Measurements from ENCODE around the gene GRIN3A. TPM values are rescaled to one million over a fixed set of nuclear protein-coding genes. Genes with fewer than 3 reads are reported as not detected.

The GRIN3A gene
- total and polyA plus RNA-seq, 9 of the 15 experiments (the other 6 are each of a cell fraction or from before 2014, with no cell fraction given), result 0.01 to 0.03 TPM; not detected in 7

DNA sequence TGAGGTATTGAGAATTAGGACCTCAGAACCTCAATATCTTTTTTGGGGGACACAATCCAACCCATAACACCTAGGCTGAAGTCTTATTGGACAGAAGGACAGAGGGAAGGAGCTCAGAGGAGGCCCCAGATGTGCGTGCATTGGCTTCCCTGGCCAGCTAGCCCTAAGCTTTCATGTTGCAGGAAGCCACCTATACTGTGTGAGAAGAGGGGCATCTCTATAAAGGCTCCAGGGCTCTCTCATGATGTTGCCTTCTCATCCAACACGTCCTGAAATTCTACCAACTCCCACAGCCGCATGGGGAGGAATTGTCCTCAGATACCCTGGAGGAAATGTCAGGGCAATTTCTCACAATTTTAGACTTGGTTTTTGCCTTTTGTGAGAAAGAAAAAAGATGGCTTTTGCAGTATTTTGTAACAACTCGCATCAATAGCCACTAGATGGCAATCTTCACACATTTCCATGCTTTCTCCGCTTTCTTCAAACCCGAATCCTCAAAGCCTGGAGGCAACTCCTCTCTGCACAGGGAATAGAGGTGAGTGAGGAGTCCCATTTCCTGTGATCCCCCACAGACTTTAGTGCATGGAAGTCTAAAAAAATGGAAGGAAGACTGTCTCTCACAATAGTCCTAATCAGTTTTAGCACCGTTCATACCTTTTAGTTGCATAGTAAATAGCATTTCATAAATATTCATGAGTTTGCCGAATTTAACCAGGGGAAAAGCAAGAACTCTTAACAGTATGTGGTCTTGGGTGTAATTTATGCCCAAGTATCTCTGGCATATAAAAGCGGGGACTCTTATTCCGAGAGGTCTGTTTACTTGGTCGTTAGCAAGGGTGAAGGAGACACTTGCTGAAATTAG, 136.3 kb downstream of the GRIN3A start:
- no peak overlapping the region for H3K4me2 ChIP-seq (ENCODE audit: insufficient read depth, low read length)
- no peak overlapping the region for H2AFZ ChIP-seq (ENCODE audit: low read depth, low read length)
- ChIA-PET POLR2A (no interaction called here), CTCF (ENCODE audit: low intra/inter-chr PET ratio) (no interaction called here)
- H3K27ac ChIP-seq (ENCODE audit: extremely low read depth, low read depth, low read length), result no peak overlapping the region
- 0% methylated on average over 10 of the region's 11 CpGs for WGBS (ENCODE audit: insufficient coverage, low coverage, missing lambda C conversion rate)
- H3K36me3 ChIP-seq (ENCODE audit: control insufficient read depth, insufficient read depth, low read length), result no peaks in the 10 kb centered on the region
- H3K9me1 ChIP-seq (ENCODE audit: control insufficient read depth, insufficient read depth, low read length), result no peaks in the 10 kb centered on the region
- H3K79me2 ChIP-seq (ENCODE audit: control insufficient read depth, insufficient read depth, low read length), result no peaks in the 10 kb centered on the region
- intact Hi-C loops (cut with micrococcal nuclease) (loop anchor here (5.0 kb wide), 1 partner anchor 125 kb away; no protein-coding TSS in a partner anchor), in situ Hi-C loops (cut with MboI) (no loop called here)
- no peaks in the 10 kb centered on the region for H3K9me3 ChIP-seq (replicated peaks; ENCODE audit: control insufficient read depth, insufficient read depth, low read depth, low read length)
- BruUV-seq (replicated peaks), result no TSS peak
- peaks cover 3% of the 10 kb centered on the region; the same call in 1 of the 2 replicates for H4K20me1 ChIP-seq (replicated peaks; ENCODE audit: control insufficient read depth, insufficient read depth, low read length)
- FAIRE-seq, result peak; percentile 87
- H3K9ac ChIP-seq (ENCODE audit: insufficient read depth in 1 of 2, low read depth in 2 of 2, low read length in 2 of 2), result no peak overlapping the region
- ATAC-seq, result peak; percentile 88
- H3K4me3 ChIP-seq, result no peak overlapping the region
- H3K27me3 ChIP-seq (ENCODE audit: control insufficient read depth in 2 of 2, insufficient read depth in 2 of 2, low read length in 2 of 2), result no peaks in the 10 kb centered on the region
- H3K4me1 ChIP-seq (replicated peaks in 1 of 2; ENCODE audit: control insufficient read depth in 2 of 2, insufficient read depth in 2 of 2, low read length in 2 of 2), result no peaks in the 10 kb centered on the region
- DNase-seq (ENCODE audit: extremely low read depth in 1 of 4, low spot score in 3 of 4), result peak; percentile 24 to 60 (median 36)
- TF ChIP-seq, protein P1, sequence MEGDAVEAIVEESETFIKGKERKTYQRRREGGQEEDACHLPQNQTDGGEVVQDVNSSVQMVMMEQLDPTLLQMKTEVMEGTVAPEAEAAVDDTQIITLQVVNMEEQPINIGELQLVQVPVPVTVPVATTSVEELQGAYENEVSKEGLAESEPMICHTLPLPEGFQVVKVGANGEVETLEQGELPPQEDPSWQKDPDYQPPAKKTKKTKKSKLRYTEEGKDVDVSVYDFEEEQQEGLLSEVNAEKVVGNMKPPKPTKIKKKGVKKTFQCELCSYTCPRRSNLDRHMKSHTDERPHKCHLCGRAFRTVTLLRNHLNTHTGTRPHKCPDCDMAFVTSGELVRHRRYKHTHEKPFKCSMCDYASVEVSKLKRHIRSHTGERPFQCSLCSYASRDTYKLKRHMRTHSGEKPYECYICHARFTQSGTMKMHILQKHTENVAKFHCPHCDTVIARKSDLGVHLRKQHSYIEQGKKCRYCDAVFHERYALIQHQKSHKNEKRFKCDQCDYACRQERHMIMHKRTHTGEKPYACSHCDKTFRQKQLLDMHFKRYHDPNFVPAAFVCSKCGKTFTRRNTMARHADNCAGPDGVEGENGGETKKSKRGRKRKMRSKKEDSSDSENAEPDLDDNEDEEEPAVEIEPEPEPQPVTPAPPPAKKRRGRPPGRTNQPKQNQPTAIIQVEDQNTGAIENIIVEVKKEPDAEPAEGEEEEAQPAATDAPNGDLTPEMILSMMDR (IDR thresholded peaks at IDR 0.05 in 2 of 3, conservative IDR thresholded peaks at IDR 0.05 in 1 of 3; ENCODE audit: insufficient read depth in 2 of 3, low read depth in 1 of 3, low read length in 3 of 3), result peak; percentile 46 to 76 (median 64); a peak in 5 of 6 replicates
- TF ChIP-seq ZNF212 (CRISPR knock-in tag; IDR thresholded peaks at IDR 0.05), result no peak
- TF ChIP-seq, protein P2, sequence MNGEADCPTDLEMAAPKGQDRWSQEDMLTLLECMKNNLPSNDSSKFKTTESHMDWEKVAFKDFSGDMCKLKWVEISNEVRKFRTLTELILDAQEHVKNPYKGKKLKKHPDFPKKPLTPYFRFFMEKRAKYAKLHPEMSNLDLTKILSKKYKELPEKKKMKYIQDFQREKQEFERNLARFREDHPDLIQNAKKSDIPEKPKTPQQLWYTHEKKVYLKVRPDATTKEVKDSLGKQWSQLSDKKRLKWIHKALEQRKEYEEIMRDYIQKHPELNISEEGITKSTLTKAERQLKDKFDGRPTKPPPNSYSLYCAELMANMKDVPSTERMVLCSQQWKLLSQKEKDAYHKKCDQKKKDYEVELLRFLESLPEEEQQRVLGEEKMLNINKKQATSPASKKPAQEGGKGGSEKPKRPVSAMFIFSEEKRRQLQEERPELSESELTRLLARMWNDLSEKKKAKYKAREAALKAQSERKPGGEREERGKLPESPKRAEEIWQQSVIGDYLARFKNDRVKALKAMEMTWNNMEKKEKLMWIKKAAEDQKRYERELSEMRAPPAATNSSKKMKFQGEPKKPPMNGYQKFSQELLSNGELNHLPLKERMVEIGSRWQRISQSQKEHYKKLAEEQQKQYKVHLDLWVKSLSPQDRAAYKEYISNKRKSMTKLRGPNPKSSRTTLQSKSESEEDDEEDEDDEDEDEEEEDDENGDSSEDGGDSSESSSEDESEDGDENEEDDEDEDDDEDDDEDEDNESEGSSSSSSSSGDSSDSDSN (IDR thresholded peaks at IDR 0.05; ENCODE audit: borderline replicate concordance in 1 of 2, low read depth in 2 of 2, low read length in 2 of 2), result no peak
- TF ChIP-seq, protein P3, sequence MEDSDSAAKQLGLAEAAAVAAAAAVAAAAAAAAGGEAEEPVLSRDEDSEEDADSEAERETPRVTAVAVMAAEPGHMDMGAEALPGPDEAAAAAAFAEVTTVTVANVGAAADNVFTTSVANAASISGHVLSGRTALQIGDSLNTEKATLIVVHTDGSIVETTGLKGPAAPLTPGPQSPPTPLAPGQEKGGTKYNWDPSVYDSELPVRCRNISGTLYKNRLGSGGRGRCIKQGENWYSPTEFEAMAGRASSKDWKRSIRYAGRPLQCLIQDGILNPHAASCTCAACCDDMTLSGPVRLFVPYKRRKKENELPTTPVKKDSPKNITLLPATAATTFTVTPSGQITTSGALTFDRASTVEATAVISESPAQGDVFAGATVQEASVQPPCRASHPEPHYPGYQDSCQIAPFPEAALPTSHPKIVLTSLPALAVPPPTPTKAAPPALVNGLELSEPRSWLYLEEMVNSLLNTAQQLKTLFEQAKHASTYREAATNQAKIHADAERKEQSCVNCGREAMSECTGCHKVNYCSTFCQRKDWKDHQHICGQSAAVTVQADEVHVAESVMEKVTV (CRISPR knock-in tag; IDR thresholded peaks at IDR 0.05), result peak; percentile 19; the same call in 1 of the 2 replicates
